Measurements from ENCODE around the gene PIEZO2.

GRCh38 chr18:10659594-10659993 lies 489.8 kb downstream of the PIEZO2 start:
- TF ChIP-seq CTCF (optimal IDR thresholded peaks at IDR 0.05 in 1 of 3, IDR thresholded peaks at IDR 0.05 in 1 of 3, conservative IDR thresholded peaks at IDR 0.05 in 1 of 3; ENCODE audit: extremely low read depth in 1 of 3, insufficient read depth in 2 of 3, low read length in 3 of 3) (no peak), EZH2 (IDR thresholded peaks at IDR 0.05; ENCODE audit: low read length) (no peak)

Data from keratinocyte (primary cell).